Gastroesophageal sphincter (tissue), 3 donors: ENCODE measurements around the gene GRM7.

ENCODE experiments used
- POLR2AphosphoS5 ChIP-seq: sonication (generic); formaldehyde crosslinking; IDR thresholded peaks from one replicate; pipeline ENCODE4 v1.6.1; 2017; ENCODE audit warnings: antibody characterized with exemption
- TF ChIP-seq, protein P1 (sequence below), 4 experiments: fragments of 200-600 bp in 2 of 4; fragments of 450-650 bp in 2 of 4; sonication (generic) in 1 of 4; IDR thresholded peaks; one replicate each; pipeline ENCODE4 v1.5.1; 2017 to 2019; ENCODE audit warnings: antibody characterized with exemption in 4 of 4, mild to moderate bottlenecking in 2 of 4, moderate library complexity in 2 of 4

DNA sequence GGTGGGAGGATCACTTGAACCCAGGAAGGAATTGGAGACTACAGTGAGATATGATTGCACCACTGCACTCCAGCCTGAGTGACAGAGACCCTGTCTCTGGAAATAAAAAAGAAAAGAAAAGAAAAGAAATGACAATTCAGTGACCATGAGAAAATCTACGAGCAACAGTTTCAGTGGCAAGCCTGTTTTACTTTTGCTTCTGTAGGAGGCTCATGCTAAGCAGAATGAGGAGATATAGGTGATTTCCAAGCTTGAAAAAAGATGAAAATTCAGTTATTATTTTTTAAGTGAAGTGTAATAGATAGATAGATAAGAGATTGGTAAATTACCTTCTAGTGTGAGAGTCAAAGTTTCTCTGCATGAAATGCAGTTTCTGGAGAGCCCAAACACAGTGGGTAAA, 651.1 kb downstream of the GRM7 start:
- TF ChIP-seq, protein P1, sequence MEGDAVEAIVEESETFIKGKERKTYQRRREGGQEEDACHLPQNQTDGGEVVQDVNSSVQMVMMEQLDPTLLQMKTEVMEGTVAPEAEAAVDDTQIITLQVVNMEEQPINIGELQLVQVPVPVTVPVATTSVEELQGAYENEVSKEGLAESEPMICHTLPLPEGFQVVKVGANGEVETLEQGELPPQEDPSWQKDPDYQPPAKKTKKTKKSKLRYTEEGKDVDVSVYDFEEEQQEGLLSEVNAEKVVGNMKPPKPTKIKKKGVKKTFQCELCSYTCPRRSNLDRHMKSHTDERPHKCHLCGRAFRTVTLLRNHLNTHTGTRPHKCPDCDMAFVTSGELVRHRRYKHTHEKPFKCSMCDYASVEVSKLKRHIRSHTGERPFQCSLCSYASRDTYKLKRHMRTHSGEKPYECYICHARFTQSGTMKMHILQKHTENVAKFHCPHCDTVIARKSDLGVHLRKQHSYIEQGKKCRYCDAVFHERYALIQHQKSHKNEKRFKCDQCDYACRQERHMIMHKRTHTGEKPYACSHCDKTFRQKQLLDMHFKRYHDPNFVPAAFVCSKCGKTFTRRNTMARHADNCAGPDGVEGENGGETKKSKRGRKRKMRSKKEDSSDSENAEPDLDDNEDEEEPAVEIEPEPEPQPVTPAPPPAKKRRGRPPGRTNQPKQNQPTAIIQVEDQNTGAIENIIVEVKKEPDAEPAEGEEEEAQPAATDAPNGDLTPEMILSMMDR (IDR thresholded peaks at IDR 0.05): no peak
- TF ChIP-seq POLR2AphosphoS5: no peak
